Esophagus squamous epithelium (tissue), 5 donors: Measurements from ENCODE around the gene VSIG2. TPM values are rescaled to one million over a fixed set of nuclear protein-coding genes. Genes with fewer than 3 reads are reported as not detected.

Source experiments
- DNase-seq: peaks from one replicate; lab custom pipeline; 2025; lab: John Stamatoyannopoulos, UW
- H3K27ac ChIP-seq, 4 donors: fragments of 200-600 bp; sonication (generic); one replicate each; pipeline ENCODE4 v1.5.1; 2016 to 2019; ENCODE audit warnings: mild to moderate bottlenecking in 1 of 4
- H3K27me3 ChIP-seq, 4 donors: fragments of 200-600 bp; sonication (generic); 1 replicate in 3 of 4; 2 replicates in 1 of 4; pipeline versions ENCODE4 v1.5.1 to v1.6.0; 2017 to 2021; ENCODE audit warnings: antibody characterized with exemption in 1 of 4
- H3K36me3 ChIP-seq, 3 donors: fragments of 200-600 bp; sonication (generic); one replicate each; pipeline ENCODE4 v1.5.1; 2016 to 2019
- H3K4me1 ChIP-seq, 3 donors: fragments of 200-600 bp; sonication (generic); one replicate each; pipeline ENCODE4 v1.5.1; 2017 to 2019
- H3K4me3 ChIP-seq, 4 donors: fragments of 200-600 bp; sonication (generic); 1 replicate in 3 of 4; 2 replicates in 1 of 4; pipeline ENCODE4 v1.5.1; 2016 to 2019; ENCODE audit warnings: mild to moderate bottlenecking in 2 of 4, moderate library complexity in 1 of 4
- H3K9me3 ChIP-seq, 3 donors: fragments of 200-600 bp; sonication (generic); one replicate each; pipeline ENCODE4 v1.5.1; 2016 to 2019
- POLR2A ChIP-seq, 4 donors: fragments of 450-650 bp; IDR thresholded peaks; one replicate each; pipeline ENCODE4 v1.6.1; 2017; ENCODE audit warnings: antibody characterized with exemption in 4 of 4, mild to moderate bottlenecking in 4 of 4, moderate library complexity in 3 of 4
- WGBS, 2 donors: methylation state at CpG; one replicate each; pipeline ENCODE4 v1.1.5; 2018; 5-methylcytosine and 5-hydroxymethylcytosine counted together
- intact Hi-C: fragments of 100-400 bp; cut with DNase I; formaldehyde crosslinking; loops from one replicate; pipeline ENCODE4 v1.15.0; 2022
- total RNA-seq, 4 donors: library from RNA; depleted of rRNA; stranded (reverse); fragments of >200 nt; gene quantifications; one replicate each; pipeline ENCODE4 v1.1.0, GENCODE V29; 2016
- TF ChIP-seq, protein P1 (sequence below), 6 experiments: fragments of 450-650 bp in 4 of 6; fragments of 200-600 bp in 2 of 6; sonication (generic) in 2 of 6; IDR thresholded peaks; one replicate each; pipeline ENCODE4 v1.5.1; 2016 to 2019; ENCODE audit warnings: antibody characterized with exemption in 6 of 6, mild to moderate bottlenecking in 4 of 6, moderate library complexity in 4 of 6
- donor health status: DM: yes; HTN: yes; CAD: no.

The VSIG2 gene
- total RNA-seq, 4 donors from 2014 or later: 5.1 to 10.2 (median 7.6) TPM

DNA sequence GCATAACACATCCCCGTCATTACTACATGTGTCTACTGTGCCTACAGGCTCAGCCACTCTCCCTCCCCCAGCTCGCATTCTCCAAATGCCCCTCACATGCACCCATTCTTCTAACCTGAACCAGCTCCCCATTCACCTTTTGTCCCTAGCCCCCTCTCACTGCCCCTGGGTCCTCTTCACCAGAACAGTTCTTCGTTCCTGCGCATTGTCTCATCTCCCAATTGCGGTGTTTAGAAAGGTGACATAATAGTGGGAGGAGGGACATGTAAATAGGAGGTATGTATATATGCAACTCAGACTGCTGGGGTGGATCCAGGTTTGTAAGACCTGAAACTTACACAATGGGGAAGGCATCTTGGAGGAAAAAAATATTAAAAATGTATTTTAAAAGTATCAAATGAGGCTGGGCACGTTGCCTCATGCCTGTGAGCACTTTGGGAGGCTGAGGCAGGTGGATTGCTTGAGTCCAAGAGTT lies 4.7 kb upstream of the VSIG2 start:
- no peak overlapping the region for H3K4me3 ChIP-seq
- peaks cover 28 to 69% (median 33%) of the 10 kb centered on the region in 3 donors for H3K4me1 ChIP-seq
- H3K27ac ChIP-seq: no peak overlapping the region
- H3K9me3 ChIP-seq: no peaks in the 10 kb centered on the region
- no peak for DNase-seq
- intact Hi-C loops: no loop called here
- TF ChIP-seq POLR2A (IDR thresholded peaks at IDR 0.05): no peak
- TF ChIP-seq, protein P1, sequence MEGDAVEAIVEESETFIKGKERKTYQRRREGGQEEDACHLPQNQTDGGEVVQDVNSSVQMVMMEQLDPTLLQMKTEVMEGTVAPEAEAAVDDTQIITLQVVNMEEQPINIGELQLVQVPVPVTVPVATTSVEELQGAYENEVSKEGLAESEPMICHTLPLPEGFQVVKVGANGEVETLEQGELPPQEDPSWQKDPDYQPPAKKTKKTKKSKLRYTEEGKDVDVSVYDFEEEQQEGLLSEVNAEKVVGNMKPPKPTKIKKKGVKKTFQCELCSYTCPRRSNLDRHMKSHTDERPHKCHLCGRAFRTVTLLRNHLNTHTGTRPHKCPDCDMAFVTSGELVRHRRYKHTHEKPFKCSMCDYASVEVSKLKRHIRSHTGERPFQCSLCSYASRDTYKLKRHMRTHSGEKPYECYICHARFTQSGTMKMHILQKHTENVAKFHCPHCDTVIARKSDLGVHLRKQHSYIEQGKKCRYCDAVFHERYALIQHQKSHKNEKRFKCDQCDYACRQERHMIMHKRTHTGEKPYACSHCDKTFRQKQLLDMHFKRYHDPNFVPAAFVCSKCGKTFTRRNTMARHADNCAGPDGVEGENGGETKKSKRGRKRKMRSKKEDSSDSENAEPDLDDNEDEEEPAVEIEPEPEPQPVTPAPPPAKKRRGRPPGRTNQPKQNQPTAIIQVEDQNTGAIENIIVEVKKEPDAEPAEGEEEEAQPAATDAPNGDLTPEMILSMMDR (IDR thresholded peaks at IDR 0.05): no peak
- H3K27me3 ChIP-seq: peaks cover 6 to 80% (median 25%) of the 10 kb centered on the region in 4 donors
- H3K36me3 ChIP-seq: peaks cover 0 to 5% (median 0%) of the 10 kb centered on the region in 3 donors
- WGBS, 2 donors: 33 to 43% methylated on average over 6 of the region's 6 CpGs

DNA sequence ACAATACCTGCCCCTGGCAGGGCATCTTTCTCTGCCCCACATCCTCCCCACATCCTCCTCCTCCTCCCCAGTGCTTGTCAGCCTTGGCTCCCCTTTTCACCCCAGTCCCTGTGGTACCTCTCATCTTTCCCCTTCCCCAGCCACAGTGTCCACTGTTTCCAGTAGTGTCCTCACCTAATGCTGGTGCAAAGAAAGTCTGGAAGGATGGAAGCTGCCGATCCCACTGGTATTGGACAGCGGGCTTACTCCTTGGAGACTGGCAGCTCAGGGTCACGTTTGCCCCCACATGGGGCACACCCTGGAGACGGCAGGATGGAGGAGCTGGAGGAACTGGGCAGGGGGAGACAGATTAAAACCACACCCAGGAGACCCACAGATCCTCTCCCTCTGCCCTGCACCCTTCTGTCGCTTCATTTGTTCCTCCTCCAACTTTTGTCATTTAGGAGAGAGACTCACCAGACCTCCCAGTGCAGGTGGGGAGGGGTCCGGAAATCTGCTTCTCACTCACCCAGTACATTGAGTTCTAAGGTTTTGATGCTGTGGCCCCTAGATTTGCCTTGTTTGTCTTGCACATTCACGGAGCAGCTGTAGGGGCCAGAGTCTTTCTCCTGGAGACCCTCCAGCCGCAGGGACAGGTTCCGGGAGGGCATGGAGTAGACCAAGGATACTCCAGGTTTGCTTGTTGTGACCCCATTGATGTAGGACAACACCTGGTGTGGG lies 4.1 kb upstream of the VSIG2 start:
- no peaks in the 10 kb centered on the region for H3K9me3 ChIP-seq
- TF ChIP-seq, protein P1 (IDR thresholded peaks at IDR 0.05): no peak
- TF ChIP-seq POLR2A (IDR thresholded peaks at IDR 0.05): no peak
- H3K27ac ChIP-seq: no peak overlapping the region
- DNase-seq: no peak
- intact Hi-C loops: no loop called here
- H3K4me3 ChIP-seq: no peak overlapping the region
- H3K36me3 ChIP-seq: peaks cover 0 to 5% (median 0%) of the 10 kb centered on the region in 3 donors
- 55 to 64% methylated on average over 5 to 9 of the region's 9 CpGs for WGBS, 2 donors
- peaks cover 6 to 80% (median 24%) of the 10 kb centered on the region in 4 donors for H3K27me3 ChIP-seq
- peaks cover 32 to 67% (median 36%) of the 10 kb centered on the region in 3 donors for H3K4me1 ChIP-seq

DNA sequence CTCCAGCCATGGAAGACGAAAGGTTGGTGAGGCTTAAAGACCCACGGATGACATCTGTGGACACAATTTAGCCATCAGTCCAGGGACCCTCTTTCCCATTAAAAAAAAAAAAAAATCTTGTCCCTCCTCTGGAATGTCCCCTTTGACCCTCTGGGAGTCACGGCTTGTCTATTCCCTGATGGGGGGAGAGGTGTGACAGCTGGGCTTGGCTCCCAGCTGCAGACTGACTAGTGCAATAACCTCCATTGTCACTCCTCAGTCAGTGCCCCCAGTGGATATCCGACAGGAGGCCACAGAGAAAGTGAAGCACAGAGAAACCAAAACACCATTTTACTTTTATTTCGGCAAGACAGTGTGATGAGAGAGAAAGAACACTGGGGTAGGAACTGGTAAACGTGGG lies 2.7 kb upstream of the VSIG2 start:
- Histone ChIP-seq H3K27ac (no peak overlapping the region), H3K9me3 (no peaks in the 10 kb centered on the region), H3K36me3 (peaks cover 0 to 5% (median 0%) of the 10 kb centered on the region in 3 donors), H3K27me3 (peaks cover 6 to 74% (median 16%) of the 10 kb centered on the region in 4 donors), H3K4me3 (no peak overlapping the region), H3K4me1 (peaks cover 24 to 53% (median 37%) of the 10 kb centered on the region in 3 donors)
- DNase-seq: no peak
- no peak for TF ChIP-seq POLR2A (IDR thresholded peaks at IDR 0.05)
- TF ChIP-seq, protein P1 (IDR thresholded peaks at IDR 0.05): no peak
- WGBS, 2 donors: 57 to 77% methylated on average over 5 to 6 of the region's 6 CpGs
- intact Hi-C loops: no loop called here

DNA sequence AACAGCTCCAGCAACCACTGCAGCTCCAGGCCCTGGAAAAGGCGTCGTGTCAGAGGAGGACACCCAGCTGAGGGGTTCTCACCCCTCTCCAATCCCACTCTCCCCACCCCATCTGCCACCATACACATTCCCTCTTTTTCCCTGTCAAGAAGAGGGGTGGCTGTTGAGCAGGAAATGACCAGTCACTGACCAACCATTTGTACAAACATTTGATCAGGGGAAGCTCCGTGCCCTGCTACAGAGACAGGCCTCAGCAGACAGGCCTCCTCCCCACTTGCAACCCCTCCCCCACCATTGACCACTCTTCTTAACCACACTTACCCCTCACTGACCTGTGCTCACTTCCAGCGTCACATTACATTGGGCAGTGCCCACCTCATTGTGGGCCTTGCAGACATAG lies 2.3 kb upstream of the VSIG2 start:
- H3K4me1 ChIP-seq: peaks cover 20 to 53% (median 35%) of the 10 kb centered on the region in 3 donors
- no peaks in the 10 kb centered on the region for H3K9me3 ChIP-seq
- H3K27ac ChIP-seq: peak overlapping the region in 1 of 4 donors; percentile 10
- peaks cover 4 to 74% (median 12%) of the 10 kb centered on the region in 4 donors for H3K27me3 ChIP-seq
- peaks cover 0 to 5% (median 0%) of the 10 kb centered on the region in 3 donors for H3K36me3 ChIP-seq
- TF ChIP-seq, protein P1 (IDR thresholded peaks at IDR 0.05): no peak
- TF ChIP-seq POLR2A (IDR thresholded peaks at IDR 0.05): no peak
- no peak for DNase-seq
- 79 to 87% methylated on average over 4 of the region's 4 CpGs for WGBS, 2 donors
- intact Hi-C loops: no loop called here
- no peak overlapping the region for H3K4me3 ChIP-seq

DNA sequence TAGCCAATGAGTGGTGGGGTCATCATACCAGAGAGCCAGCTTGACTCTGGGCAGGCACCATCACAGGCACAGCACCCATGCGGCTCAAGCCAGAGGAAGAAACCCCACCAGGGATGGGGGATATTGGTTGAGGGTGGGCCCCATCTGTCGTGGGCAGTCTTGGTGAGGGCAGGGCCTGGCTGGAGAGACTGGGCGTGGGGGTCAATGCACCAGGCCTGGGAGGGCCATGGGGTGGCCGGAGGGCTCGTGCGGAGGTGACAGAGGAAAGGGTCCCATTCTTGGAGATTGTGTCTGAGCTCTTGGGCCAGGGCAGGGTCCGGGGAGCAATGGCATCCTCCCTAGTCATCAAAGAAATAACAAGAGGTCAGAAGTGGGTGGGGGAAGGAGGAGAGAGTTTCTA lies 1.6 kb upstream of the VSIG2 start:
- intact Hi-C loops: no loop called here
- H3K9me3 ChIP-seq: no peaks in the 10 kb centered on the region
- DNase-seq: no peak
- H3K4me3 ChIP-seq: no peak overlapping the region
- peaks cover 0 to 74% (median 6%) of the 10 kb centered on the region in 4 donors for H3K27me3 ChIP-seq
- TF ChIP-seq, protein P1 (IDR thresholded peaks at IDR 0.05): no peak
- TF ChIP-seq POLR2A (IDR thresholded peaks at IDR 0.05): no peak
- 93 to 100% methylated on average over 4 to 7 of the region's 7 CpGs for WGBS, 2 donors
- H3K27ac ChIP-seq: no peak overlapping the region
- peaks cover 17 to 52% (median 28%) of the 10 kb centered on the region in 3 donors for H3K4me1 ChIP-seq
- H3K36me3 ChIP-seq: peaks cover 0 to 5% (median 0%) of the 10 kb centered on the region in 3 donors
